GM23338 (cell line): ENCODE data around the gene CHRNB4.

Experiments
- CREB1 ChIP-seq: fragments of 250-450 bp; sonication (Bioruptor Pico); IDR thresholded peaks from 2 replicates; pipeline ENCODE4 v1.5.0; 2020; ENCODE audit warnings: low read depth, mild to moderate bottlenecking, moderate library complexity
- EZH2 ChIP-seq: fragments of 200-600 bp; sonication (generic); IDR thresholded peaks from one replicate; pipeline ENCODE4 v1.8.0; 2017; ENCODE audit warnings: antibody characterized with exemption, mild to moderate bottlenecking, low read depth; ENCODE audit not compliant: unreplicated experiment
- EZH2phosphoT487 ChIP-seq: fragments of 200-600 bp; sonication (generic); IDR thresholded peaks from one replicate; pipeline ENCODE4 v1.8.1; 2018; ENCODE audit warnings: antibody characterized with exemption; ENCODE audit not compliant: unreplicated experiment
- JUNB ChIP-seq: IDR thresholded peaks from one replicate; pipeline ENCODE4 v1.6.1; 2016; ENCODE audit warnings: antibody characterized with exemption; ENCODE audit not compliant: unreplicated experiment
- NANOG ChIP-seq: IDR thresholded peaks from 2 replicates; pipeline ENCODE4 v1.6.1; 2016; ENCODE audit warnings: antibody characterized with exemption, borderline replicate concordance
- POLR2AphosphoS5 ChIP-seq: IDR thresholded peaks from 2 replicates; pipeline ENCODE4 v1.6.1; 2016; ENCODE audit warnings: antibody characterized with exemption, low read depth
- STAT1 ChIP-seq: IDR thresholded peaks from one replicate; pipeline ENCODE4 v1.6.1; 2016; ENCODE audit warnings: antibody characterized with exemption; ENCODE audit not compliant: unreplicated experiment
- ZNF114 ChIP-seq: fragments of 250-450 bp; sonication (Bioruptor Pico); IDR thresholded peaks from 2 replicates; pipeline ENCODE4 v1.5.0; 2020; ENCODE audit warnings: mild to moderate bottlenecking, moderate library complexity
- ZNF331 ChIP-seq: fragments of 250-450 bp; sonication (Bioruptor Pico); IDR thresholded peaks from 2 replicates; pipeline ENCODE4 v1.5.0; 2020; ENCODE audit warnings: low read depth, mild to moderate bottlenecking, moderate library complexity
- TF ChIP-seq, protein P1 (sequence below), 2 experiments: fragments of 200-600 bp in 1 of 2; sonication (generic) in 1 of 2; conservative IDR thresholded peaks; 2 replicates each; pipeline versions ENCODE4 v1.5.1 to v1.6.1; 2016 to 2017; ENCODE audit warnings: antibody characterized with exemption in 2 of 2, low read depth in 2 of 2, mild to moderate bottlenecking in 2 of 2, moderate library complexity in 1 of 2
- TF ChIP-seq, protein P2 (sequence below): IDR thresholded peaks from one replicate; pipeline ENCODE4 v1.6.1; 2018; ENCODE audit warnings: antibody characterized with exemption; ENCODE audit not compliant: unreplicated experiment
- TF ChIP-seq, protein P3 (sequence below): fragments of 250-450 bp; sonication (Bioruptor Pico); IDR thresholded peaks from 2 replicates; pipeline ENCODE4 v1.5.0; 2020; ENCODE audit warnings: mild to moderate bottlenecking, moderate library complexity
- TF ChIP-seq, protein P4 (sequence below): IDR thresholded peaks from 2 replicates; pipeline ENCODE4 v1.6.1; 2016; ENCODE audit warnings: antibody characterized with exemption

DNA sequence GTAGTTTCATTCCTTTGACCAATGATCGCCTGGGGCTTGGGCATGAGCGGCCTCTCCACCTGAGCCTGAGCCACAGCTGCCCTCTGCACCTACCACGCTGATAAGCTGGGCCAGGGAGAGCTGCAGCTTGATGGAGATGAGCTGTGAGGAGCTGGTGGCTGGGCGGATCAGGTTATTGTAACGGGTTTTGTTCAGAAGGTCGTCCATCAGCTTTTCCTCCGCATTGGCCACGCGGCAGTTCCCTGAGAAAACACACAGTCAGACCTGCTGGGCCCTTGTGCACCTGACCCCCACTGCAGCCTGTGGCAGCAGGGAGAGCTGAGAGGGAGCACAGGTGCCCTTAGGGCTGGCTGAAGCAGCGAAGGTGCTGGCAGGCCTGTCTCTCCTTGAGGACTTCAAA is 5.7 kb downstream of the CHRNB4 start:
- TF ChIP-seq, protein P1, sequence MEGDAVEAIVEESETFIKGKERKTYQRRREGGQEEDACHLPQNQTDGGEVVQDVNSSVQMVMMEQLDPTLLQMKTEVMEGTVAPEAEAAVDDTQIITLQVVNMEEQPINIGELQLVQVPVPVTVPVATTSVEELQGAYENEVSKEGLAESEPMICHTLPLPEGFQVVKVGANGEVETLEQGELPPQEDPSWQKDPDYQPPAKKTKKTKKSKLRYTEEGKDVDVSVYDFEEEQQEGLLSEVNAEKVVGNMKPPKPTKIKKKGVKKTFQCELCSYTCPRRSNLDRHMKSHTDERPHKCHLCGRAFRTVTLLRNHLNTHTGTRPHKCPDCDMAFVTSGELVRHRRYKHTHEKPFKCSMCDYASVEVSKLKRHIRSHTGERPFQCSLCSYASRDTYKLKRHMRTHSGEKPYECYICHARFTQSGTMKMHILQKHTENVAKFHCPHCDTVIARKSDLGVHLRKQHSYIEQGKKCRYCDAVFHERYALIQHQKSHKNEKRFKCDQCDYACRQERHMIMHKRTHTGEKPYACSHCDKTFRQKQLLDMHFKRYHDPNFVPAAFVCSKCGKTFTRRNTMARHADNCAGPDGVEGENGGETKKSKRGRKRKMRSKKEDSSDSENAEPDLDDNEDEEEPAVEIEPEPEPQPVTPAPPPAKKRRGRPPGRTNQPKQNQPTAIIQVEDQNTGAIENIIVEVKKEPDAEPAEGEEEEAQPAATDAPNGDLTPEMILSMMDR (conservative IDR thresholded peaks at IDR 0.05; ENCODE audit: low read depth in 2 of 2) = no peak
- TF ChIP-seq CREB1 (CRISPR knock-in tag) (no peak), EZH2 (no peak), POLR2AphosphoS5 (no peak), NANOG (no peak), EZH2phosphoT487 (no peak), ZNF114 (CRISPR knock-in tag) (no peak), JUNB (no peak), STAT1 (no peak), ZNF331 (no peak)
- TF ChIP-seq, protein P2, sequence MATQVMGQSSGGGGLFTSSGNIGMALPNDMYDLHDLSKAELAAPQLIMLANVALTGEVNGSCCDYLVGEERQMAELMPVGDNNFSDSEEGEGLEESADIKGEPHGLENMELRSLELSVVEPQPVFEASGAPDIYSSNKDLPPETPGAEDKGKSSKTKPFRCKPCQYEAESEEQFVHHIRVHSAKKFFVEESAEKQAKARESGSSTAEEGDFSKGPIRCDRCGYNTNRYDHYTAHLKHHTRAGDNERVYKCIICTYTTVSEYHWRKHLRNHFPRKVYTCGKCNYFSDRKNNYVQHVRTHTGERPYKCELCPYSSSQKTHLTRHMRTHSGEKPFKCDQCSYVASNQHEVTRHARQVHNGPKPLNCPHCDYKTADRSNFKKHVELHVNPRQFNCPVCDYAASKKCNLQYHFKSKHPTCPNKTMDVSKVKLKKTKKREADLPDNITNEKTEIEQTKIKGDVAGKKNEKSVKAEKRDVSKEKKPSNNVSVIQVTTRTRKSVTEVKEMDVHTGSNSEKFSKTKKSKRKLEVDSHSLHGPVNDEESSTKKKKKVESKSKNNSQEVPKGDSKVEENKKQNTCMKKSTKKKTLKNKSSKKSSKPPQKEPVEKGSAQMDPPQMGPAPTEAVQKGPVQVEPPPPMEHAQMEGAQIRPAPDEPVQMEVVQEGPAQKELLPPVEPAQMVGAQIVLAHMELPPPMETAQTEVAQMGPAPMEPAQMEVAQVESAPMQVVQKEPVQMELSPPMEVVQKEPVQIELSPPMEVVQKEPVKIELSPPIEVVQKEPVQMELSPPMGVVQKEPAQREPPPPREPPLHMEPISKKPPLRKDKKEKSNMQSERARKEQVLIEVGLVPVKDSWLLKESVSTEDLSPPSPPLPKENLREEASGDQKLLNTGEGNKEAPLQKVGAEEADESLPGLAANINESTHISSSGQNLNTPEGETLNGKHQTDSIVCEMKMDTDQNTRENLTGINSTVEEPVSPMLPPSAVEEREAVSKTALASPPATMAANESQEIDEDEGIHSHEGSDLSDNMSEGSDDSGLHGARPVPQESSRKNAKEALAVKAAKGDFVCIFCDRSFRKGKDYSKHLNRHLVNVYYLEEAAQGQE = no peak
- TF ChIP-seq, protein P3, sequence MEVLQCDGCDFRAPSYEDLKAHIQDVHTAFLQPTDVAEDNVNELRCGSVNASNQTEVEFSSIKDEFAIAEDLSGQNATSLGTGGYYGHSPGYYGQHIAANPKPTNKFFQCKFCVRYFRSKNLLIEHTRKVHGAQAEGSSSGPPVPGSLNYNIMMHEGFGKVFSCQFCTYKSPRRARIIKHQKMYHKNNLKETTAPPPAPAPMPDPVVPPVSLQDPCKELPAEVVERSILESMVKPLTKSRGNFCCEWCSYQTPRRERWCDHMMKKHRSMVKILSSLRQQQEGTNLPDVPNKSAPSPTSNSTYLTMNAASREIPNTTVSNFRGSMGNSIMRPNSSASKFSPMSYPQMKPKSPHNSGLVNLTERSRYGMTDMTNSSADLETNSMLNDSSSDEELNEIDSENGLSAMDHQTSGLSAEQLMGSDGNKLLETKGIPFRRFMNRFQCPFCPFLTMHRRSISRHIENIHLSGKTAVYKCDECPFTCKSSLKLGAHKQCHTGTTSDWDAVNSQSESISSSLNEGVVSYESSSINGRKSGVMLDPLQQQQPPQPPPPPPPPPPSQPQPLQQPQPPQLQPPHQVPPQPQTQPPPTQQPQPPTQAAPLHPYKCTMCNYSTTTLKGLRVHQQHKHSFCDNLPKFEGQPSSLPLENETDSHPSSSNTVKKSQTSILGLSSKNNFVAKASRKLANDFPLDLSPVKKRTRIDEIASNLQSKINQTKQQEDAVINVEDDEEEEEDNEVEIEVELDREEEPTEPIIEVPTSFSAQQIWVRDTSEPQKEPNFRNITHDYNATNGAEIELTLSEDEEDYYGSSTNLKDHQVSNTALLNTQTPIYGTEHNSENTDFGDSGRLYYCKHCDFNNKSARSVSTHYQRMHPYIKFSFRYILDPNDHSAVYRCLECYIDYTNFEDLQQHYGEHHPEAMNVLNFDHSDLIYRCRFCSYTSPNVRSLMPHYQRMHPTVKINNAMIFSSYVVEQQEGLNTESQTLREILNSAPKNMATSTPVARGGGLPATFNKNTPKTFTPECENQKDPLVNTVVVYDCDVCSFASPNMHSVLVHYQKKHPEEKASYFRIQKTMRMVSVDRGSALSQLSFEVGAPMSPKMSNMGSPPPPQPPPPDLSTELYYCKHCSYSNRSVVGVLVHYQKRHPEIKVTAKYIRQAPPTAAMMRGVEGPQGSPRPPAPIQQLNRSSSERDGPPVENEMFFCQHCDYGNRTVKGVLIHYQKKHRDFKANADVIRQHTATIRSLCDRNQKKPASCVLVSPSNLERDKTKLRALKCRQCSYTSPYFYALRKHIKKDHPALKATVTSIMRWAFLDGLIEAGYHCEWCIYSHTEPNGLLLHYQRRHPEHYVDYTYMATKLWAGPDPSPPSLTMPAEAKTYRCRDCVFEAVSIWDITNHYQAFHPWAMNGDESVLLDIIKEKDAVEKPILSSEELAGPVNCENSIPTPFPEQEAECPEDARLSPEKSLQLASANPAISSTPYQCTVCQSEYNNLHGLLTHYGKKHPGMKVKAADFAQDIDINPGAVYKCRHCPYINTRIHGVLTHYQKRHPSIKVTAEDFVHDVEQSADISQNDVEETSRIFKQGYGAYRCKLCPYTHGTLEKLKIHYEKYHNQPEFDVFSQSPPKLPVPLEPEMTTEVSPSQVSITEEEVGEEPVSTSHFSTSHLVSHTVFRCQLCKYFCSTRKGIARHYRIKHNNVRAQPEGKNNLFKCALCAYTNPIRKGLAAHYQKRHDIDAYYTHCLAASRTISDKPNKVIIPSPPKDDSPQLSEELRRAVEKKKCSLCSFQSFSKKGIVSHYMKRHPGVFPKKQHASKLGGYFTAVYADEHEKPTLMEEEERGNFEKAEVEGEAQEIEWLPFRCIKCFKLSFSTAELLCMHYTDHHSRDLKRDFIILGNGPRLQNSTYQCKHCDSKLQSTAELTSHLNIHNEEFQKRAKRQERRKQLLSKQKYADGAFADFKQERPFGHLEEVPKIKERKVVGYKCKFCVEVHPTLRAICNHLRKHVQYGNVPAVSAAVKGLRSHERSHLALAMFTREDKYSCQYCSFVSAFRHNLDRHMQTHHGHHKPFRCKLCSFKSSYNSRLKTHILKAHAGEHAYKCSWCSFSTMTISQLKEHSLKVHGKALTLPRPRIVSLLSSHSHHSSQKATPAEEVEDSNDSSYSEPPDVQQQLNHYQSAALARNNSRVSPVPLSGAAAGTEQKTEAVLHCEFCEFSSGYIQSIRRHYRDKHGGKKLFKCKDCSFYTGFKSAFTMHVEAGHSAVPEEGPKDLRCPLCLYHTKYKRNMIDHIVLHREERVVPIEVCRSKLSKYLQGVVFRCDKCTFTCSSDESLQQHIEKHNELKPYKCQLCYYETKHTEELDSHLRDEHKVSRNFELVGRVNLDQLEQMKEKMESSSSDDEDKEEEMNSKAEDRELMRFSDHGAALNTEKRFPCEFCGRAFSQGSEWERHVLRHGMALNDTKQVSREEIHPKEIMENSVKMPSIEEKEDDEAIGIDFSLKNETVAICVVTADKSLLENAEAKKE (CRISPR knock-in tag) = no peak
- TF ChIP-seq, protein P4, sequence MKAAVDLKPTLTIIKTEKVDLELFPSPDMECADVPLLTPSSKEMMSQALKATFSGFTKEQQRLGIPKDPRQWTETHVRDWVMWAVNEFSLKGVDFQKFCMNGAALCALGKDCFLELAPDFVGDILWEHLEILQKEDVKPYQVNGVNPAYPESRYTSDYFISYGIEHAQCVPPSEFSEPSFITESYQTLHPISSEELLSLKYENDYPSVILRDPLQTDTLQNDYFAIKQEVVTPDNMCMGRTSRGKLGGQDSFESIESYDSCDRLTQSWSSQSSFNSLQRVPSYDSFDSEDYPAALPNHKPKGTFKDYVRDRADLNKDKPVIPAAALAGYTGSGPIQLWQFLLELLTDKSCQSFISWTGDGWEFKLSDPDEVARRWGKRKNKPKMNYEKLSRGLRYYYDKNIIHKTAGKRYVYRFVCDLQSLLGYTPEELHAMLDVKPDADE = no peak
